Activated CD4-positive, alpha-beta T cell treated with anti-CD3 and anti-CD28 coated beads, Interleukin-2, amount 10 ng/mL, durations not matched to agents 24 days and 14 days (primary cell): ENCODE results near the gene SP100. TPM values are rescaled to one million over a fixed set of nuclear protein-coding genes. Genes with fewer than 3 reads are reported as not detected.
"Not testable (repeated sequence)": the region's sequence is repeated elsewhere in the genome, so short reads cannot be mapped to it uniquely, and the experiment has no call there.

Experiments
- DNase-seq: peaks from one replicate; pipeline ENCODE4 v3.0.0; 2022
- H3K27ac Mint-ChIP-seq: one replicate; pipeline ENCODE4 v1.8.0; 2022; ENCODE audit warnings: mild to moderate bottlenecking, mixed read lengths
- H3K27me3 Mint-ChIP-seq: one replicate; pipeline ENCODE4 v1.8.0; 2022; ENCODE audit warnings: mixed read lengths
- H3K36me3 Mint-ChIP-seq: one replicate; pipeline ENCODE4 v1.8.0; 2022; ENCODE audit warnings: low read depth, mild to moderate bottlenecking, mixed read lengths
- H3K4me1 Mint-ChIP-seq: one replicate; pipeline ENCODE4 v1.8.0; 2021; ENCODE audit warnings: mixed read lengths
- H3K4me3 Mint-ChIP-seq: one replicate; pipeline ENCODE4 v1.8.0; 2022; ENCODE audit warnings: mild to moderate bottlenecking, moderate library complexity, mixed read lengths
- H3K9me3 Mint-ChIP-seq: one replicate; pipeline ENCODE4 v1.8.0; 2021; ENCODE audit warnings: mixed read lengths
- intact Hi-C: fragments of 100-400 bp; cut with micrococcal nuclease; formaldehyde crosslinking; loops from one replicate; pipeline ENCODE4 v1.15.1; 2023
- total RNA-seq: library from RNA; stranded (reverse); gene quantifications from 2 replicates; pipeline ENCODE4 v1.2.3, GENCODE V29; 2022

Gene SP100
- 162 and 165 TPM in 2 replicates for total RNA-seq

DNA sequence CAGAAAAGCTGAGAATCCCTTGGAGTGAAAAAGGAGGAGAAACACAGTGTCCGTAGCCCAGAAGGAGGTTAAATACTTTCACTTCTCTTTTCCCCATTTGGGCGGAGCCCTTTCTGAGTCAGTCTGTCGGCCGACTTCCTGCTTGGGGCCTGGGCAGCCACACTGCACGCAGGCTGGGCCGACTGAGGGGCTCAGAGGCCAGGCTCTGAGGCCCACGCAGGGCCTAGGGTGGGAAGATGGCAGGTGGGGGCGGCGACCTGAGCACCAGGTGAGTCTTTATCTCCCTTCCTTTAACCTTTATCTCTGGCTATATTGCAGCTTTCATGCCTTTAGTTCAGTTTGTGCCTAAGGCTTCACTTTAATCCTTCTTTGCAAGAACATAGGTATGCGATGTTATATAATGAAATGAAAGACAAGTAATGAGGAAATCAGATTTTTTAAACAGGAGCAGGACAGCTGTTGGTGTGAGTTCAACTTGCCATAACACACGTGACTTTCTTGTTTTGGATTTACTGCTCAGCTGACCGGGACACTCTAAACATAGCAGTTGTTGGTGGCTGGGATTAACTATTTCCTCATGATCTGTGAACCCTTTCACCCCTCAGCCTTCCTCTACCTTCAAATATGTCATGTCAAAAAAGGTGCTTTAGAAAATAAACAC is at the start of gene SP100:
Gene SP100, plus strand, starts transcription at position 141 of the 661 bp plus-strand sequence. Its CDS starts 96 bp downstream, at position 237.
- Mint-ChIP-seq H3K9me3 (no peaks in the 10 kb centered on the region), H3K27ac (peak within 1 kb of the TSS; percentile 99), H3K4me3 (peak within 1 kb of the TSS; percentile 95), H3K36me3 (peaks cover 35% of the 10 kb centered on the region), H3K27me3 (no peaks in the 10 kb centered on the region), H3K4me1 (peaks cover 68% of the 10 kb centered on the region)
- intact Hi-C loops = loop anchor here (1.0 to 10.0 kb wide), 7 partner anchors 26 to 491 kb away; partner anchors contain the start of genes FBXO36 and TRIP12
- peak; percentile 95 for DNase-seq

DNA sequence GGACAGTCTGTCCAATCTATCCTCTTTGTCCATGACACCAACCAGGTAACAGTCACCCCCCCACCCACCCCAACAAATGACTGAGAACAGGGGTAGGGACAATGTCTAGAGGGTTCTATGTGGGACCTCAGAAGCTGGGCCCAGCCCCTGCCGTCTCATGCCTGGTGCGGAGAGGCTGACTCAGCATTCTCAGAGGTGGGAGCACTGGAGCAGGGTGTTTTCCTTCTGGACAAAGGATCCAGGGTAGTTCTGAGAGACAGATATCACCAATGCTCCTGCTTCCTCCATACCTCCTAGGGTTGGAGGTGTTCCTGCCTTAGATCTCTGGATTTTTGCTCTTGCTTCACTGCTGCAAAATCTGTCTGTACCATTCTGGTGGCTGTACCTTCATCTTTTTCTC is 33.9 kb upstream of the SP100 start:
- H3K9me3 Mint-ChIP-seq = no peaks in the 10 kb centered on the region
- H3K4me1 Mint-ChIP-seq = peaks cover 11% of the 10 kb centered on the region
- intact Hi-C loops = loop anchor here (2.0 kb wide), 1 partner anchor 13 kb away; no protein-coding TSS in a partner anchor
- no peaks in the 10 kb centered on the region for H3K27me3 Mint-ChIP-seq
- DNase-seq = peak; percentile 45
- no peak overlapping the region for H3K27ac Mint-ChIP-seq
- no peak overlapping the region for H3K4me3 Mint-ChIP-seq
- H3K36me3 Mint-ChIP-seq = peaks cover 75% of the 10 kb centered on the region

DNA sequence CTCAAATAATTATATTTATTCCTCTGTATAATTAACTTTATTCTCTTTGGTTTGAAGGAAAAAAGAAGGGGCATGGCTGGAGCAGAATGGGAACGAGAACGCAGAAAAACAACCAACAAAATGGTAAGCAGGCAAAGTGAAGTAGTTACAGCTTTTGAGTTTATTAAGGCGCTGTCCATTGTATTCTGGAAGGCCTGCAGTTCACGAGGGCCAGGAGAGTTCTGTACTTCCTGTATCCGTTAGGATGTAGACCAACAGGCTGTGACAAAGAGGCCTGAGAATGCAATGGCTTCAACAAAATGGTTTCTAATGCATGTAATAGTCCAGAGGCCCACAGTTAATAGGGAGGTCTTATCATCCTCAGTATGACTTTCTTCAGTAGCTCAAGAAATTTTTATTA is 32.5 kb upstream of the SP100 start:
- Mint-ChIP-seq H3K27ac (no peak overlapping the region), H3K4me3 (no peak overlapping the region), H3K4me1 (peaks cover 7% of the 10 kb centered on the region), H3K9me3 (no peaks in the 10 kb centered on the region), H3K36me3 (peaks cover 71% of the 10 kb centered on the region), H3K27me3 (no peaks in the 10 kb centered on the region)
- no peak for DNase-seq
- intact Hi-C loops = loop anchor here (2.0 kb wide), 1 partner anchor 15 kb away; no protein-coding TSS in a partner anchor

DNA sequence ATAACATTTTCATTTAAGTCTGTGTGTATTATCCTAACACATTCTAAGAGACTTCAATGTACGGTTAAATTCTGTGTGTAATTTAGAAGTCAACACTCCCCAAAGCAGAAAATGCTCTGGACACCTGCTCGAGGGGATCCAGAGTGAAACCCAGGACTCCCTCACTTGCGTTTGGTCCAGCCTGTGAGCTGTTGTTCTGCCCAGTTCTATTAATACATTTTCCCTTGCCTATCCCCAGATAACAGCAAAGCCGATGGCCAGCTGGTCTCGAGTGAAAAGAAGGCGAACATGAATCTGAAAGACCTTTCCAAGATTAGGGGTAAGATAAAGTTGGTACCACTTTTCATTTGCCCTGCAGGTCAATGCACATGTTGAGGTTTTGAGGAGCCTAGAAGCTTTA is 31.0 kb upstream of the SP100 start:
- no peak overlapping the region for H3K4me3 Mint-ChIP-seq
- H3K4me1 Mint-ChIP-seq = peaks cover 4% of the 10 kb centered on the region
- no peak overlapping the region for H3K27ac Mint-ChIP-seq
- no peak for DNase-seq
- no peaks in the 10 kb centered on the region for H3K27me3 Mint-ChIP-seq
- H3K9me3 Mint-ChIP-seq = no peaks in the 10 kb centered on the region
- peaks cover 75% of the 10 kb centered on the region for H3K36me3 Mint-ChIP-seq
- intact Hi-C loops = no loop called here

DNA sequence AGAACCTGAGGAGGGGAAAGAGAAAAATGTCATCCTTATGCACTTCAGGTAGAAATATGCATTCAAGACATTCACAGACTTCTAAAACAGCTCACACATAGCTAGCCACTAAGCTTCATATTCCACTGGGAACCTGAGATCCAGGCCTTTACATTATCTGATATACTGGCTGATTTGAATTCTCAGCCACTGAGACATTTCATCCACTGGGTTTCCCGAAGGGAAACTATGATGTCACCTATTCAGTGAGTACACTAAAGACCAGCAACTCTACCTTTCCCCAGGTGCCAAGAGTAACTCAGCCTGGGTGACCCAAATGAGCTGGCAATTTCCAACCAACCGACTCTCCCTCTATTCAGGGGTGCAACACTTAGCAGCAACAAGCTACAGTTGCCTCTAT is 21.7 kb upstream of the SP100 start:
- intact Hi-C loops = no loop called here
- no peaks in the 10 kb centered on the region for H3K27me3 Mint-ChIP-seq
- peaks cover 10% of the 10 kb centered on the region for H3K9me3 Mint-ChIP-seq
- no peak for DNase-seq
- no peak overlapping the region for H3K4me3 Mint-ChIP-seq
- no peak overlapping the region for H3K27ac Mint-ChIP-seq
- peaks cover 88% of the 10 kb centered on the region for H3K36me3 Mint-ChIP-seq
- no peaks in the 10 kb centered on the region for H3K4me1 Mint-ChIP-seq

DNA sequence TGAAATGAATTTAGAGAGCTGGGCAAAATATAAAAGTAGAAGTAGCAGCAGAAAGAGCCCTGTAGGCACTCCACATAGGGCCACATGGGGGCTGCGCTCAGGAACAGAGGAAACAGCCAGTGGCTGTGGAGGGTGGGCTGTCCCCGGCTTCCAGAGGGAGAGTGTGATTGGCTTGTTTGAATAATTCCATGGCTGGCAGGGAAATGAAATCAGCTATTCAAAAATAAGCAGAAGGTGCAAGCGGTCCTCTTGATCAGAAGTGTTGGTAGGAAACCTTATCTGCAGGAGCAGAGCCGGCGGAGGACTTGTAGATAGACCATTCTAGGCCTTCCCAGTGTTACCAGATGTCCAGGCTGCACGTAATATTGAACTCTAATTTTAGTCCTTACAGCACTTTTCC is 17.3 kb upstream of the SP100 start:
- intact Hi-C loops, H3K4me1 Mint-ChIP-seq, H3K27me3 Mint-ChIP-seq, H3K27ac Mint-ChIP-seq, H3K9me3 Mint-ChIP-seq, H3K4me3 Mint-ChIP-seq: not testable (repeated sequence)
- peak; percentile 50 for DNase-seq
- H3K36me3 Mint-ChIP-seq = peaks cover 76% of the 10 kb centered on the region

DNA sequence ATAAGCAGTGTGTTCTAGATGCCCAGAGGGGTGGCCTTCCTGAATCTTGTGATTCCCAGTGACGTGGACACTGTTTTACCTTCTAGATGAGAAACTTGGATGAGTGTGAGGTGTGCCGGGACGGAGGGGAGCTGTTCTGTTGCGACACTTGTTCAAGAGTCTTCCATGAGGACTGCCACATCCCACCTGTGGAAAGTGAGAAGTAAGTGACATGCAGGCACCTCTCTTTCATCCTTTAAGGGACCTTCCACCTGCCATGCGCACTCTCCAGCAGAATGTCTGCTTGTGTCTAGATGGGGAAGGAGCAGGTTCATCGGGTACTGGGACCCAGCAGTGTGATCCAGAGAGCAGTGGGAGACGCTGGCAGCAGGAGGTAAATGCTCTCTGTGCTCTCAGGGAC is 16.0 kb upstream of the SP100 start:
- Mint-ChIP-seq H3K27me3 (no peaks in the 10 kb centered on the region), H3K36me3 (peaks cover 75% of the 10 kb centered on the region), H3K27ac (no peak overlapping the region), H3K4me3 (no peak overlapping the region), H3K4me1 (no peaks in the 10 kb centered on the region), H3K9me3 (peaks cover 3% of the 10 kb centered on the region)
- intact Hi-C loops = no loop called here
- peak; percentile 49 for DNase-seq

DNA sequence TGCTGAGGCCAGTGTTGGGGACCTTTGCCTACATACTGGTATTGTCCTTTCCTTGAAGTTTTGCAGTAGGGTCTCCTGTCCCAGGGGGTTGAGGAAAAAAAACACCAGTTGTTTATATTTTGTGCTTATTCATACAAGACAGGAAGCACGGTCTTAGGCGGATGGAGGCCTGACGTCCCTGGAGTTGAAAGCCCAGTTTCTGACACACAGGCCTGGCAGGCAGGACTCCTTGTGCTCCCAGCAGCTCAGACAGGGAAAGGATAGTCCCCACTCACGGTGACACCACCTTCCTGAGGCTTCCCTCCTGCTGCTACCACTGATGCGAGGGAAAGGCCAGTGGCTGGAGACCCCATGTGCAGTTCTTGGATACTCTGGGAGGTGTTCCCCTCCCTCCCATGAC is 15.5 kb upstream of the SP100 start:
- intact Hi-C loops = no loop called here
- no peaks in the 10 kb centered on the region for H3K27me3 Mint-ChIP-seq
- H3K27ac Mint-ChIP-seq = no peak overlapping the region
- peaks cover 3% of the 10 kb centered on the region for H3K9me3 Mint-ChIP-seq
- peaks cover 76% of the 10 kb centered on the region for H3K36me3 Mint-ChIP-seq
- no peaks in the 10 kb centered on the region for H3K4me1 Mint-ChIP-seq
- H3K4me3 Mint-ChIP-seq = no peak overlapping the region
- no peak for DNase-seq

DNA sequence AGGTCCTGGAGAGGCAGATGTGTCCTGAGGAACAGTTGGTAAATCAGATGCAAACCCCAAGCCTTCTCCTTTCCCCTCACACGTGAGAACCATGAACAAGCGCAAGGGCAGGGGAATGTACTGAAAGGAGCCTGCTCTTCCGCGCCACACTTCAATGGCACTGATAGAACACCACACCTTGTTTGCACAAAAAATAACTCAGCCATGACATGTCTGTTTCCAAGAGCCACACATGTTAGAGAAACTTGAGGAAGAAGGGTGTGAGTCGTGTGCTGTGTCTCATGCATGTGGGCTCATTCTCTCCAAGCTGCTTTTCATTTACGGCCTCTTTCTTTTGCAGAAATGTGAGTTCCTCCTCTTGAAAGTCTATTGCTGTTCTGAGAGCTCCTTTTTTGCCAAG is 15.0 kb upstream of the SP100 start:
- H3K27ac Mint-ChIP-seq, H3K4me3 Mint-ChIP-seq, H3K9me3 Mint-ChIP-seq, DNase-seq, H3K27me3 Mint-ChIP-seq, intact Hi-C loops, H3K4me1 Mint-ChIP-seq: not testable (repeated sequence)
- H3K36me3 Mint-ChIP-seq = peaks cover 76% of the 10 kb centered on the region

DNA sequence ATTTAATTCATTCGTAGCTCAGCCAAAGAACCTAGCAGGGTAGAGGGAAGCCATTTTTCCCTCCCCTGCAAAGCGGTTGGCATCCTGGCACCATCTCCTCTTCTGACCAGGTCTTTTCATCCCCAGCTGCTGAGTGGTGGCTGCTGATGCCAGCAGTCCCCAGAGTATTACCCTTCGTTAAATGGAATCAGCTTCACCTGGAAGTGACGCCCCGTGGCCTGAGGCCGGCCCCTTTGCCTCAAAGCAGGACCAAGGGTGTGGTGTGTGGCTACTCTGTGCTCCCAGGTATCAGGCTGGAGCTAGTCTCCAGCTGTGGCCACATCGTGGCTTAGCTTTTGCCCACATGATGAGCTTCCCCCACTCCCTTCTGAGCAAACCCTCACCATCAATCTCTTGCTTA is 12.3 kb upstream of the SP100 start:
- peaks cover 69% of the 10 kb centered on the region for H3K36me3 Mint-ChIP-seq
- no peaks in the 10 kb centered on the region for H3K27me3 Mint-ChIP-seq
- DNase-seq = no peak
- no peak overlapping the region for H3K4me3 Mint-ChIP-seq
- no peak overlapping the region for H3K27ac Mint-ChIP-seq
- no peaks in the 10 kb centered on the region for H3K9me3 Mint-ChIP-seq
- peaks cover 6% of the 10 kb centered on the region for H3K4me1 Mint-ChIP-seq
- intact Hi-C loops = no loop called here

DNA sequence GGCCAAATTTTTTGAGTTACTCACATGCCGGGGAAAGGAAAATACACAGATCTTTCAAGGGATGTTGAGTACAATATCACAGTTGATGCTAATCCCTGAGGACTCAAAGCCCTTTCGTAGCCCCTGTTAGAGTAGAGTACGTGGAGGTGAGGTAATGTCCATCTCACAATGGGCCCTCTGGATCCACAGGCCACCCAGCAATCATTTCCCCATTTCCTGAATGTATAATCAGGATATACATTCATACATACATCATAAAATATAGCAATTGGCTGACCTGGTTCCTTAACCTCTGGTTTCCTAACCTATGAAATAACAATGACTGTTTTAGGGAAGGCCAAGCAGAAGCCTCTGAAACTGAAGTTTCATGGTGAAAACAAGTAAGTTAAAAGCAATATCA is 10.2 kb upstream of the SP100 start:
- DNase-seq = no peak

DNA sequence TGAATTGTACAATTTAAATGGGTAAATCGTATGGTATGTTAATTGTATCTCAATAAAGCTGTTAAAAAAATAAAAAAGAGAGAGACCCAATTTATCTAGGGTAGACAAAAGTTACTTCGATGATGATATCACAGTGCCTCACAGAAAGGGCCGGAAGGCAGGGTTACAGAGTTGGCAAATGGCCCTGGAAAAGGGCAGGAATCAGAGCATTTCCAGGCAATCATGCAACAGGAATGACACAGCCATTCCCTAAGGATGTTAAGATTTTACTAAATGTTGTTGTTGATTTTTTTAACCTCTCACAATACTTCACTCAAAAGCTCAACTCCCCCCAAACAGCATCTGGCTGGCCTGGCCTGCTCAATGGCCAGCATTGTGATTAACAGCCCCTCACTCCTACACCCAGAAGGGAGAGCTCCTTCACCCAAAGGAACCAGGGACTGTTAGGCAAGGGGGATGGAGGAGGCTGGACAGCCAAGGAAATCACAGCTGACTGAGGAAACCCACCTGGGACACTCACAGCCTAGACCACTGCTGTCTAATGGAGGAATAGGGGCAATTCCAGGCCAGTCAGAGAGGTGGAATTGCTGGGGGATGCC is 7.7 kb upstream of the SP100 start:
- Mint-ChIP-seq H3K27me3 (no peaks in the 10 kb centered on the region), H3K4me1 (peaks cover 38% of the 10 kb centered on the region), H3K4me3 (no peak overlapping the region), H3K27ac (no peak overlapping the region), H3K9me3 (no peaks in the 10 kb centered on the region), H3K36me3 (peaks cover 43% of the 10 kb centered on the region)
- intact Hi-C loops = no loop called here
- DNase-seq = peak; percentile 51

More for the DNA sequence above, 10.2 kb upstream of the SP100 start:
- peaks cover 54% of the 10 kb centered on the region for H3K36me3 Mint-ChIP-seq
- H3K27ac Mint-ChIP-seq = no peak overlapping the region
- peaks cover 19% of the 10 kb centered on the region for H3K4me1 Mint-ChIP-seq
- no peak overlapping the region for H3K4me3 Mint-ChIP-seq
- intact Hi-C loops = no loop called here
- no peaks in the 10 kb centered on the region for H3K9me3 Mint-ChIP-seq
- H3K27me3 Mint-ChIP-seq = no peaks in the 10 kb centered on the region

DNA sequence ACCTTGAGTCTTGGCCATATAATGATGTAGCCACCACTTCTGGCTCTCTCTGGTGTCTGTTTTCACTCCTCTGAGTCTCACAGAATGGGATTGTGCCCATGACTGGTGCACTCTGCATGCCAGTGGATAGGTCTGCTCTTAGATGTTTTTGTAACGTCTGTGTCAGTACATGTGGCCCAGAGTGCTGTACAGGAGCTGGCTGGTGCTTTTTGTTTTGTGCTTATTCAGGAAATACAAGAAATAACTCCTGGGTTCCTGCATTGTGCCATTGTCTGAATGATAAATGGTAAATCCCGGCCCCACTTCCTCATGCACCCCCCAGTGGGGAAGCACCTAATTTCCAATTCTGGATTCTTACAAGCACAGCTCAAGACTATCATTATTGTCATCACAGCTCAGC is 6.7 kb upstream of the SP100 start:
- H3K27ac Mint-ChIP-seq, H3K27me3 Mint-ChIP-seq, intact Hi-C loops, H3K4me3 Mint-ChIP-seq, H3K9me3 Mint-ChIP-seq: not testable (repeated sequence)
- Mint-ChIP-seq H3K36me3 (peaks cover 33% of the 10 kb centered on the region), H3K4me1 (peaks cover 46% of the 10 kb centered on the region)
- peak; percentile 57 for DNase-seq

DNA sequence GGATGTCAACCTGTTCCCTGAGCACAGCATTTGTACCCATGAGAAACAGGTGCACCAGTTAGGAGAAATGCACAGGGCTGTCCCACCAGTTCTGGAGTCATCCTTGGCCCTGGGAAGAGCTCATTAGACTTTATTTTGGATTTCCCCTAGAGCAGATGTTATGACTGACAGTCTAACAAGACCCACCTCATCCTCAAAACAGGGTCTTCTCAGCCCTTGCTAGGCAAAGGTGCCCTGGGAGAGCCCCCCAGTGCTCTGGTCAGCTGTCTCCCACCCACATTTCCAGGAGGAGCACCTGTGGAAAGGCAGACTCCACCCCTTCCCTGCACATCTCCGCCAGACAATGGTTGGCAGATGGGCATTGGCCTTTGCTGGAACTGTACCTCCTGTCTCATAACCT is 5.7 kb upstream of the SP100 start:
- H3K36me3 Mint-ChIP-seq = peaks cover 26% of the 10 kb centered on the region
- intact Hi-C loops = loop anchor here (2.0 to 10.0 kb wide), 3 partner anchors 185 to 485 kb away; partner anchors contain the start of genes FBXO36, SP140 and TRIP12
- H3K9me3 Mint-ChIP-seq = no peaks in the 10 kb centered on the region
- H3K4me1 Mint-ChIP-seq = peaks cover 56% of the 10 kb centered on the region
- peak; percentile 58 for DNase-seq
- H3K27ac Mint-ChIP-seq = no peak overlapping the region
- no peaks in the 10 kb centered on the region for H3K27me3 Mint-ChIP-seq
- H3K4me3 Mint-ChIP-seq = no peak overlapping the region
